HG02870 (cell line): Measurements from ENCODE around the gene C14orf132.

Experiments used
- ATAC-seq: cut with Tn5 transposase; IDR thresholded peaks from one replicate; pipeline ENCODE4 v1.9.1; 2021; ENCODE audit warnings: mild to moderate bottlenecking, moderate library complexity; ENCODE audit not compliant: unreplicated experiment

C14orf132 gene

DNA sequence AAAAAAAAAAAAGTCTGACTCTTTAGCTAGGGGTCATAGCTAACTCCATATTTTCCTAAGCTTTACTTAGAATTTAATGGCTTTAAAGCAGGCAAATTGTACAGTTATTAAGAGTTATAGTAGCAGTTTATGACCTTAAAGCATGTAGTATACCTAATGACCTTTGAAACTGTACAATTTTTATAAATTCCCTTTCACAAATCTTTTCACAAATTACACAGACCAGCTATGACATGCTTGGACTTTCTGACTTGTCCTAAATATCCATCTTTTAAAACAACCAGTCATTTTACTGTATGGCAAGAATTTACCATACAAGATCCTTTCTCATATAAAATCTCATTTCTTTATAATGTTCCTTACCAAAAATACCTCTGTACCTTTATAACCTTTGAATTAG, 74.8 kb downstream of the C14orf132 start:
- no peak for ATAC-seq

DNA sequence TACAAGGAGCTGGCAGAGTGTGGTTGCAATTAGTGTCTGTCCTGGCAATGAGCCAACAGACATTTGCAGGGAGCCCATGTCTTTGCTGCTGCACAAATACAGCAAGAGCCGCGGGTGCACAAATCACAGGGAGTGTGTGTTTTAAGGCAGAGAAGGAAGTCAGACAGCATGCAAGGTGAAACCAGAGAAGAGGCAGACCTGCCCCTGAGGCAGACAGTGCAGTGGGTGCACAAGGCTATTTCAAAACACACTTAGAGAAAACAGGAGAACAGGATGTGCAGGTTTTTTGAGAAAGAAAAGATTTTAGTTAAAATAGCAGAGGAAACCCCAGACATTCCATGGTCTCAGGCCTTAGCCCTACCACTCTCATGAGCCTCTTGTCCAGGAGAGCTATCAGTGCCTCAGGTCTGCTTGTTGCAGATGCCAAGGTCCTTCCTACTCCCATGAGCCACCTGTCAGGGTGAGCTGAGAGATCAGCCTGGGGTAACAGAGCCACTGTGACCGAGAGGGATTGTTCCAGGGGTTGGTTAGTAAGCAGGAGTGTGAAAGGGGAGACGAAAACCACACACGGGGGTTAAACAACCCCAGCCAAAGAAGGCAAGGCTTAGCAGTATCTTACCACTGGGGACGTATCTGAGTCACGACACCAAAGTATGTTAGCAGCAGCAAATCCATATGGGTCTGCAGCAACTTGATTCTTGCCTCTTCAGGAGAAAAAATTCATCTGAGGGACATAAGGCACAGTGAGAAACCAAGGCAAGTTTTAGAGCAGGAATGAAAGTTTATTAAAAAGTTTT, 78.1 kb downstream of the C14orf132 start:
- no peak for ATAC-seq

DNA sequence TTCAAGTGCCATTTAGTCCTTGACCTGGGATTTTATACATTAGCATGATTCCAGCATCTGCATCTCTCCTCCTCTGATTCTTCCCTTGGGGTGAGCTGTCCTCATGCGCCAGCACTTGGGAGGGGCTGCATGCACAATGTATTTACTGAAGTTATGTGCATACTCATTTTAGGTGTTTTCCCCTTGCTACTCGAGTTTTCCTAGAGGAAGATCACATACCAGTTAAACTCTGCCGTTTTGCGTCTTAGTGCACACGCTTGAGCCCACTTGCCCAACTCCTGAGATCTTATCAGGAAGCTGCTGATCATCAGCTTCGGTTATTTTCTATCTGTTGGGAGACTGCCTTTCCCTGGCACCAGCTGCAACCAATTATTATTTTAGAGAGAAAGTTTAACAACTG, 78.8 kb downstream of the C14orf132 start:
- ATAC-seq, result no peak

DNA sequence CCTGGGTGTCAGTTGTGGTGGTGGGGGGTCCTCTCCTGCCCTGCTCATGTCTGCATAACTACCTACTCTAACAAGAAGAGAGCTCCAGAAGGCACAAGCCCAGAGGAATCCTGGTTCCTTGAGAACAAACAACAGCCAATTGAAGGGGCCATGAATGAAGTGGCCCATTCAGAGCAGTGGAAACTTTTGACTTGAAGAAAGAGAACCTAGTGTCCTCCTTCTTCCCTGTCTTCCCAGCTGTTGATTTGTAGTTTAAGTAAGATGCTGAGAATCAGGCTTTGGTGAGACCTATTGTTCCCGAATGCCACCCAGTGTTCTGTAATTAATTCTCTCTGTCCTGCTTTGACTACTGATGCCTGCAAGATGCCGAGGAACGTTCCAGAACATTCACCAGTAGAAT, 79.2 kb downstream of the C14orf132 start:
- no peak for ATAC-seq

DNA sequence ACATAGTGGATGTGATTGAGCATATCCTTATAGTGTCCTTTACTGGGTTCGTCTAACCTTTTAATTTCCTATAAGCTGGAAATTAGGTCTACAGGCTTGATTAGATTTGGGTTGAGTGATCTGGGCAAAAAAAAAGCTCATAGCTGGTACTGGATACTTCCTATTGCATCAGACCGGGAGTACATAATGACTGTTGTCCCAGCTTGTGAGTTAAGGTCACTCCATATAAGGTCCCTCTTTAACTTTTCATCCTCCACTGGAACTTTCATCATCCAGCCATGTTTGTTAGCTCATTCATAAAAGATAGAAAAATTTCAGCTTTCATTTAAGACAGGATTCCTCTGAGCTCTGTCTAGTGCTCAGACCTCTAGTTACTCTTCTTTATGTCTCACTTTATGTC, 80.8 kb downstream of the C14orf132 start:
- no peak for ATAC-seq

DNA sequence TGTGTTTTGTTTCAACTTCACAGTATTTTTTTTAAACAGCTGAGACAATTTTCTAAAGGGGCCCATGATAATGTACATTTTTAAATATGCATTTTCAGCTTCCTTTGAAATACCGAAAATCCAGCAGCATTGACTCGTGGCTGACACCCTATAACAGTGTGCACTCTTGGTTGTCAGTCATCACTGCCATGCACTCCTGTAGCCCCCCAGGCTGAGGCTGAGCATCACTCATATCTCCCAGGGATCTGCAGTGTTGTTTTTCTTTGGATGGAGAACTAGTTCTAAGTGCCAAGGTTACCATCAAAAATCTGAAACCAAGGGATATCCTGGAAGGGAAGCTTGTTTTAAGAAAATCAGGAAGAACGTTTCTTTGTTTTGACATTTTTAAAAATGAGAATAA, 81.2 kb downstream of the C14orf132 start:
- ATAC-seq, result no peak

DNA sequence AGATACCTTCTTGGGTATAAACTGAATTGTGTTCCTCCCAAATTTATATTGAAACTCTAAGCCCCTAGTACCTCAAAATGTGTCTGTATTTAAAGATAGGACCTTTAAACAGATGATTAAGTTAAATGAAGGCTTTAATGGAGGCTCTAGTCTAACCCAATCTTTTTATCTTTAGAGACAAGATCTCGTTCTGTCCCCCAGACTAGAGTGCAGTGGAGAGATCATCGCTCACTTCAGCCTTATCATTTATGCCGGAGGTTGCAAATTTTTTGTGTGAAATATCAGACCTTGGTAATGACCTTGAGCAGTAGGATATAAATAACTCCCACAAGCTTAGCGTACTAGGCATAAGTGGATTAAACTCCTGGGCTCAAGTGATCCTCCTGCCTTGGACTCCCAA, 81.8 kb downstream of the C14orf132 start:
- no peak for ATAC-seq

DNA sequence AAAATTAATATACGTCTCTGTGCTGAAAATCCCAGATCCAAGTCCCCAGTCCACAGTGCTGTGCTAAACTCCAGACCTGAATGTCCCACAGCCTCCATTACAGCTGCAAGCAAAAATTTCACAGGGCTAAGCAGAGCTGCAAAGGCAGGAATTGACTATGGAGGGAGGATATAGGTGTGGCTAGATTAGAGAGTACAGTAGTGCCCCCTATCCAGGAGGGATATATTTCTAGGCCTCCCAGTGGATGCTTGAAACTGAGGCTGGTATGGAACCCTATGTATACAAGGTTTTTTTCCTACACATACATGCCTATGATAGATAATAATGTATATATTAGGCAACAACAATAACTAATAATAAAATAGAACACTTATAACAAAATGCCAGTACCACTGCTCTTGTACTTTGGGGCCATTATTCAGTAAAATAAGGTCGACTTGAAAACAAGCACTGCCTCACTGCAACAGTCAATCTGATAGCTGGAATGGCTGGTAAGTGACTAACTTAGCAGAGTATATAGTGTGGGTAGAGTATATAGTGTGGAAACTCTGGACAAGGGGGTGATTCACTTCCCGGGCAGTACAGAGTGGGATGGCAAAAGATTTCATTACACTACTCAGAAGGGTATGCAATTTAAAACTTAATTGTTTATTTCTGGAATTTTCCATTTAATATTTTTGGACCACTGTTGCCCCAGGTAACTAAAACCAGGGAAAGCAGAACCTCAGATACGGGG, 82.7 kb downstream of the C14orf132 start:
- ATAC-seq, result no peak

DNA sequence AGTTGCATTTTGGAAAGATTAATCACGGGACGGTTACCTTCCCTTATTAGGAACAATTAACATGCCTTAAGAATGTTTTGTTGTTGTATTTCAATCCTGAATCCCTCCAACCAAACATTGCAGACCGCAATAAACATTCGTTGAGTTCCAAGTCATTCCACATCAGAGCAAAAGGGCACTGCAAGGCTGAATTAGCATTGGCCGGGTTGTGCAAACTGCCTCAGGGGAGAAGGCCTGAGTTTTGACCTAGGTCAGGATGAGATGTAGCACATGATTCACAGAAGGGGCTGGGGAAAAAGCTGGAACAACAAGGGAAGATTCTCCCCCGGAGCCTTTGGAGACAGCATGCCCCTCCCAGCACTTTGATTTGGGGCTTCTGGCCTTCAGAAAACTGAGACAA, 83.3 kb downstream of the C14orf132 start:
- no peak for ATAC-seq

DNA sequence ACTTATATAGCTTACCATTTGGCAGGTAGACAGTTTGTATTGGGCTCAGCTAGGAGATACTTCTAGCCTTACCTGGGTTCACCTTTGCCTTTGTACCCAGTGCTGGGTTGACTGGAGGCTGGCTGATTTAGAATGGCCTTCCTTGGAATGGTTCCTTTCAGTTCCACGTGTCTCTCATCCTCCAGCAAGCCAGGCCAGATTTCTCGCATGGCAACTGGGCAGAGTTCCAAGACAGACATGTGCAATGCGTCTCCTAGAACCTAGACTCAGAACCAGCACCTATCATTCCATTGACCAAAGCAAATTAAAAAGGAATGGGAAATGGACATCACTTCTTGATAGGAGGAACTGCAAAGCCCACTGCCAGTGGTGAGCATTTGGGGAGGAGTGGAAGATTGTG, 86.4 kb downstream of the C14orf132 start:
- ATAC-seq, result no peak

DNA sequence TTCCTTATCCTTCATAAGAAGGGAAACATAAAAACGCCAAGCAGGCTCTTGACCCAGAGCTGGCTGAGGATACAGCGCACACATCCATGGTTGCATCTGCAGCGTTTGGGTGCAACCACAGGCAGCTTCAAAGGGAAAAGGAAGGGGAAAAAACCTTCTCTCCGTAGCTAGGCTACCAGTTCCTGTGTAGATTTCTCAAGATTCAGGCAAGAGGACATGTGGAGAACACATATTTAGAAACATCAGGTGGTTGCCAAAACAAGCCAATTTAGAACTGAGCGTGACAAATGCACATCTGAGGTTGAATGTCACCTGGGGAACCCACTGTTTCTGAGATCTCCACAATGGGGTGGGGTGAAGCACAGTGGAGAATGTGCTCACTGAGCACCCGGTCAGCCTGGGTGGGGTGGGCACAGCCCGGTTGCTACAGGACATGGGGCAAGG, 87.2 kb downstream of the C14orf132 start:
- peak; percentile 66 for ATAC-seq

DNA sequence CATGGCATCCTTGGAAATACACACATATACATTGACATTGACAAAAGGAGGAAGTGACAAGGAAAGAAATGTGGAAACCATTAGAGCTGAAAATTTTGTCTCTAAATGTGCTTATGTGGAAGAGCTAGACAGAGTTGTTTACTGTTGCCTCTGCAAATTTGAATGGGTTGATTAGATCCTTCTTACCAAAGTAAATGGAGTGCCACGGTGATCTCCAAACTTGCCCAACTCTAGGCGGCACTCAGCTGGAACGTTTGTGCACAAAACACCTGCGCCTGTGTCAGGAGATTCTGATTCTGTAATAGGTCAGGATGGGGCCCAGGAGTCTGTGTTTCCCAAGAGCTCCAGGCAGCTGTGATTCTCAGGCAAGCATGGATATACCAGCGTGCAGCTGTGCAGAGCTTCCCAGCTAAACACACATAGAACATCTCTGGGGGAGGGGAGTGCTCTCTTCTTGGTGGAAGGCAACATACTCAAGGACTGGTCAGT, 87.7 kb downstream of the C14orf132 start:
- ATAC-seq, result no peak

DNA sequence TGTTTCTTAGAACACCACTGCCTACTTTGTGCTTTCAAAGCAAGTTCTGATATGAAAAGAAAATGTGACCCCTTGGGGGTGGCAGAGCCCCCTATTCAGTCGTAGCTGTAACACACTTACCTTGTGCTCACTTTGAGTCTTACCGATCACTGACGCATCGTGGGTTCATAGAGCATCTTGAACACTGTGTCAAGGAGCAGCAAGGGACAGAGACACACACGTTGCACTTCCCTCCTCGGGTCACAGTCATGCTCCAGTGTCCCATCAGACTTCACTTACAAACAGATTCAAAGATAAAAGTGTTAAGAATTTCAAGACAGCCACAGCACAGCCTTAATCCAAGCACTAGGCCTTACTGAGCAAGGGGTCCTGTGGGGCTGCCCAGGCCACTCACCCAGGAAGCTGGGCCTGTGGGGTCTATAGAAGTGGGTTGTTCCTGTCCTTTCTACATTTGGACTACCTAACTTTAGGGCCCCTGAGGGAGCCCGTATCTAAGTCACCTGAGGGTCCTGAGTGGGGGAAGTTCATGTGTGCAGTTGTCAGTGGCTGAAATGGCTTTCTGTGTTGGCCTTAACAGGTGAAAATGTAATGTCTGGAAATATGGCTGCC, 90.1 kb downstream of the C14orf132 start:
- no peak for ATAC-seq

DNA sequence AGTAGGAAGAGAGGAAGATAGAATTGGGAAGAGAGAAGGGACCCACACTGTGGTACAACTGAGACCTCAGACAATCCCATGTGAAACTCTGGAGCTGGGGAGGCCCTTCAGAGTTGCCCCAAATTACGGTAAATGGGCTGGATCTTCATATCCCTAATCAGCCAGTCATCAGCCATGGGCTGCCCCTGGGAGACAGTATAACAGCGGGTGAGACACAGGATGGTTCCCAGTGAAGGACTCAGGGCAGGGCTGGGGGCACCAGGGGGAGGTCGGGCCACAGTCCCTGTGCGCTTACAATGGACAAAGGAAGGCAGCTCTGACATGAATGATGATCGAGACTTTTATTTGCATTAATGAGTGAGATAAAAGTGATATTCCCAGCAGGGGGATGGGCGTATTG, 91.2 kb downstream of the C14orf132 start:
- no peak for ATAC-seq

DNA sequence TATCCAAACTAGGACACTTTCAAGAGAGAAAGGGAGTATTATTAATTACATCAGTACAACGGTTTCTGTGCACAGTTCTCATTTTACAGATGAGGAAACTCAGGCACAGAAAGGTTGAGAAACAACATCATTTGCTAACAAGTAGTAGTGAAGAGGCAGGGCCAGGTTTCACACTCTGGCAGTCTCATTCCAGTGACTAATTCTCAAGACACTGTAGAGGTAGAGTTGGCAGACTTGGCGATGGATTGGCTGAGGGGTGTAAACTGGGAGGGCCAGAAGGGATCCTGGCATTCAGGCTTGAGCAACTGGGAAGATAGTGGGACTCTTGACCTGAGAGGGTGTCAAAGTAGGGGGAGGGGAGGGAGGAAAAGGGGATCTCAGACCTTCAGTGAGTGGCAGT, 91.7 kb downstream of the C14orf132 start:
- no peak for ATAC-seq

DNA sequence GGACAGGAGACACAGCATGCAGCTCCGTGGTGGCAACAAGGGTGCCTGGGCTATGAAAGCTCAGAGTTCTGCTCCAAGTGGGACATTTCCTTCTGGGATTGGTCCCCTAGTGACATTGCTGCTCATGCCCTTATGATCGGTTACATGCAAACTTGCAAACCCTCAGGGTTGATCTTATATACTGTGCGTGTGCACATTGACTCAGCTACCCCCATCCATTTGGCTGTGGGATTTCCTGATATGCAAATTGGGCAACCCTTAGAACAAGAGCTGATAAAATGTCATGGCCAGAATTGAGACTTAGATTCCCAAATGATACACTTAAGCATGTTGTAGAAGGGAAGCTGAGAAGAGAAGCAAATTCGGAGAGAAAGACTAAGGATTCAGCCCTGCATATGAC, 92.7 kb downstream of the C14orf132 start:
- ATAC-seq, result no peak

DNA sequence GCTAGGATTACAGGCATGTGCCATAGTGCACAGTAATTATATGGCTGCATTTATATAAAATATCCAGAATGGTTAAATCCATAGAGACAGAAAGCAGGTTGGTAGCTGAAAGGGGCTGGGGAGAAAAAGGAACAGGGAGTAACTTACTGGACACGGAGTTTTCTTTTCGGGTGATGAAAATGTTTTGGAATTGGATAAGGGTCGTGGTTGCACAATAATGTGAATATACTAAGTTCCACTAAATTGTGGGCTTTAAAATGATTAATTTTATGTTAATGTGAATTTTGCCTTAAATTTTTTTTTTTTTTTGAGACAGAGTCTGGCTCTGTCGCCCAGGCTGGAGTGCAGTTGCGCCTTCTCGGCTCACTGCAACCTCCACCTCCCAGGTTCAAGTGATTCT, 95.3 kb downstream of the C14orf132 start:
- ATAC-seq, result no peak

DNA sequence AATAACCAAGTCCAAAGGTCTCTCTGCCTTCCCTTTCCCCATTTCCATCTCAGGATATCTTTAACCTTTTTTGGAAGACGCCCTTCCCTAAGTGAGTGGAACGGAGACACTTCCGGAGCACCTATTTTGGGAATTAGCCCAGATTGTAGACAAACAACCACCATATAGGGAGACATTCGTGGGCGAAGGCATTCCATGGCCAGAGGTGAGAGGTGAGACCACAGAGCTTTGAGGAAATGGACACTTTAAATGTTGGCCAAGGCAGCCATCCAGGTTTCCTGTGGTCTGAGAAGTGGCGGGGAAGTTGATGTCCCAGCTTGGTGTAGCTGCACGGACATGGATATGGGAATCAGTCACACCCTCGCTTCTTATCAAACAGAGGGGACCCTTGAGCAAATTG, 96.1 kb downstream of the C14orf132 start:
- no peak for ATAC-seq

DNA sequence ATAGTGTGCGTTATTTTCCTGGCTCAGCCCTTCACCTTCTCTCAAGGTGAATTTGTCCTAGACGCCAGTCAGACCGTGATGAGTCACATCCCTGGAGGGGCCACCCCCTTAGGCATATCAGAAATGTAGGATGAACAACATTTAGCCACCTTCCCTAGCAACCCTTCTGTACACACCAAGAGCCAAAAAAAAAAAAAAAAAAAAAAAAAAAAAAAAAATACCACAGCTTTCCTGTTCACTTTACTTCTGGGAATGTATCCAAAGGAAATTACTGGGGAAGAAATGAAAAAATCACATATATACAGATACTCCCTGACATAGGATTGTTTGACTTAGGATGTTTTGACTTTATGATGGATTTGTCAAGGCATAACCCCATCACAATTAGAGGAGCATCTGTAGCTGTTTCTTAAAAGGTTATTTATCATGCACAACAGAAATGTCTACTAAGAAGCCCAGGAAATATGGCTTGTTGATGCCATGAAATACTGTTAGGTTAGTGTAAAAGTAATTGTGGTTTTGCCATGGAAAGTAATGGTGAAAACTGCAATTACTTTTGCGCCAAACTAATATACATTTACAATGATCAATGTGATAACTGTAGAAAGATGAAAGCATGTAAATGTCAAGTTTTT, 97.3 kb downstream of the C14orf132 start:
- ATAC-seq, result no peak

DNA sequence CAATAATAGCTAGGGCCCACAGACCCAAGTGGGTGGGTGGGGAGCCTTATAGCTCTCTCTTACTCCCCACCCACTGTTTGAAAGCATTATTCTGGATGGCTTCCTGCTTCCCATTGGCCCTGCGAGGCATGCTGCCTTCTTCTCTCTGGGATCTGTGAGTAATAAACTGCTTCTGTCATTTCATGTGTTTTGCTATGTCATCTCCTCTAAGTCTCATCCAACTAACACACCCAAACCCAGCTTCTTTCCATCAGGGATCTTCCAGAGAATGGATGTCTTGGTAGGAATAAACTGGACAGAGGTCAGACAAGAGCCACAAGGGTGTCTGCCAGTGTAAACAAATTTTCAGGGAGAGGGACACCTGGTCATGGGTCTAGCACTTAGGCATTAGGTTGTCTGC, 99.1 kb downstream of the C14orf132 start:
- no peak for ATAC-seq

DNA sequence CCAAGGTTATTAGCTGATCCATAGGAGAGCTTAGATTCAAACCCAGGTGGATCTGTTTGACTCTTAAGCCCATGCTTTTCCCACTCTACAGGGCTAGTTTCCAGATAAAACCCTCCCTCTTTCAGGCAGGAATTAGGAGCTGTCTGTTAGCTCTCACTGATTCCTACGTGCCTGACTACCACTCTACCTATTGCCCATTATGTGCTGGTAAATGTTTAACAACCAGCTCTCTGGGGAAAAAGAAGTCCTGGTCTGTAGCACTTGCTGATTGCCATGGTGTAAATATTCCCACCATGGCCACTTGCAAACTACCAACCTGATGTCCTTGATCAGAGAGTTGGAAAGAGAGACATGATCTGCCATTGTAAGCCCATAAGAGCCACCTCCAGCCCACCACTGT, 100.0 kb downstream of the C14orf132 start:
- ATAC-seq, result no peak
